NCI-H1105 treated with DMSO at 0.1 percent for 48 hours (cell line): Measurements from ENCODE around the gene ID2.

Source experiments
- DNase-seq: peaks from one replicate; lab custom pipeline; 2025; lab: John Stamatoyannopoulos, UW

ID2 gene

DNA sequence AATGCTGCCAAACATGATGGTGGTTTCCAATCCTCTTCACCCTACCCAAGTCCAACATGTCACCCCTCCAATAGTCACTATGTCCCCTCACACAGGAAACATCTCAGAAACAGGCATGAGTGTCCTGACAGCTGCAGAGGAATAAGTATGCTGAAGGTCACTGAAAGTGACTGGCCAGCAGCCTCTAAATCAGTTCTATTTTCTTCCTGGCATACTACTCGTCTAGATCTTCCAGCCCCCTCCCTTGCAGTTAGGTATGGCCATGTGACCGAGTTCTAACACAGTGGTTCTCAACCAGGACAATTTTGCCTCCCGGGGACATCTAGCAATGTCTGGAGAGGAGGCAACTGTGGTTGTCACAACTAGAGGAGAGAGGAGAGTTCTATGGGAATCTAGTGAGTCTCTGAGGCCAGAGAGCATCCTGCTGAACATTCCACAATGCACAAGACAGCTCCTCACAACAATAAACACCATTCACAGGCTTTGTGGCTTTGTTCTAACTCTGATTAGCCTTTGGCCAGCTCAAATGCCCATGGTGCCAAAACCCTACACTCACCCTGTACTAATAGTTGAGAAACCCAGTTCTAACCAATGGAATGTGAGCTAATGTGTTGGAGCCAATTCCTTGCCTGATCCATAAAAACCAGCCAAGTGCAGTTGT is 12.6 kb upstream of the ID2 start:
- no peak for DNase-seq

DNA sequence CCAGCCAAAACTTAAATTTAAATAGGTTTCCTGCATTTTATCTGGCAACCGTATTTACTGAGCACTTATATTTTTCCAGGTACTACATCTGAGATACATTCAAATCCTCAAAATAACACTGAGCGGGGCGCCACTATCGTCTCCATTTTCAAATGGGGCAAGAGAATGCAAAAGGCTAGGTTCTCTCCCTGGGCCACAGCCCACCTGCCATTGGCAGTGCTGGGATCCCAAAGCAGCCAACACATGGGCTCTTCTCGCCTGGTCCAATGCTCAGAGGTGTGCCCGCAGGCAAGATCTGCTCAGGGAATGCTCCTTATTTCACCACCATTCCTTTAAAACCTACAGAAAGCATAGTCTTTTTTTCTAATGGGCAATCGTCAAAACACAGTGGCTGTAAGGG is 11.3 kb upstream of the ID2 start:
- DNase-seq, result no peak

DNA sequence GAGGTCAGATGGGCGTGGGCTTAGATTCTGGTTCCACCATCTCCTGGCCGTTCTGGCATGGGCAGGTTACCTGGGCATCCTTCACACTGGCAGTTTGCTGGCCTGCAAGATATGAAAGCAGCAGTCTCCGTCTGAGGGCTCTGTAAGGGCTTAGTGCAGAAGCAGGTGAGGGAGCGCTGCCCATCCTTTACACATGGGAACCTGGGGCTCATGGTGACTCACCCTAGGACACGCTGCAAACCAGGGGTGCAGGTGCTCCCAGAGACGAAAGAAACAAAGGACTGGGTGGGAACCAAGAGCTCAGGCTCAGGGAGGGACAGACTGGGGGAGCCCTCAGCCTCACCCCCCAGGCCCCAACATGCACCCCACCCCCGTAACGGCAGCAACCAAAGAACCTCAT is 10.7 kb upstream of the ID2 start:
- no peak for DNase-seq

DNA sequence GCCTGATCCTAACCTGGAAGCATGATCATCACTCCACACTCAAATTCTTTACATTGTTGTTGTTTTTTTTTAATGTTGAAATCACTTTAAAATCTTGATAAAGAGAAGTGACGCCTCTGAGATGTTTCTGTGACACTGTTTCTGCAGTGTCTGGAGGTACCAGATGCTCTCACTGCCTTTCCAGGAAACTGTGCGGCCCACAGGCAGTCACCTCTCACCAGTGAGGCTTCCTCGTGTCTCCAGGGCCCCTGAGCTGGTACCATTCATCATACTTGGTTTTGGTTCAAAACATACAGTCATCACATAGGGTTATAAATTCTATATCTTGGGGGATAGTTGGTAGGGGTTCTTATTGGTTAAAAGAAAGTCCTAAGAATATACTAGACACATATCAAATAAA is 10.1 kb upstream of the ID2 start:
- DNase-seq, result no peak

DNA sequence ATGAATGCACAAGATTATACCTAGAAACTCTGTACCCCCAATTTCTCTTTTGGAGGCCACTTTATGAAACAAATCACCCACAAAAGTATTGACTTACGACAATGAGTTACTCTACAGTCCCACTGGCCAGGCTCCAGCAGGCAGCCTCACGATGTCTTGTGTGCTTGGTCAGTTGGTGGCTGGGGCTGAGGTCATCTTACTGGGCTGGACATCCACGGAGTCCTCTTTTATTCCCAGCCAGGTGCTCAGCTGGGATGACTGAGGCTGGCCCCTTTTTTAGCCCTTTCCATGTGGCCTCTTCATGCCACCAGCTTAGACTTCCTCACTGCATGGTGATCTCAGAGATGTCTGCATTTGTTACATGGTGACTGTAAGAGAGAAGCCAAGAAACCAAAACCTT is 8.9 kb upstream of the ID2 start:
- no peak for DNase-seq

DNA sequence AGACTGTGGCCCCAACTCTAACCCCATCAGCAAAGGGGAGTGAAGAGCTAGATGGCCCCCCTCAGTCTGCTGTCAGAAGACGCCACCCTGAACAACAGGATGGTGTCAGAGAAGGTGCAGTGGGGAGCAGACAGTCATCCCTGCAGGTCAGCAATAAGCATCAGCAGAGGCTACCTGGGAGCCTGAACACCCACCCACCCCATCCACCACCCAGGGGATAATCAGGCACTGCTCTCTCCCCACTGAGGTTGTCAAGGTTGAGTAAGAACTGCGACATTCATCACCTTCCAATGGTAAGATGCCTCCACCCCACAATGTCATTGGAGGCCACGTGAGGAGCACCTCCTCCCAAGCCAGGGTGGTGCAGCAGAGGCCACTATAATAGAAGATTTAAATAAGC is 8.5 kb upstream of the ID2 start:
- no peak for DNase-seq

DNA sequence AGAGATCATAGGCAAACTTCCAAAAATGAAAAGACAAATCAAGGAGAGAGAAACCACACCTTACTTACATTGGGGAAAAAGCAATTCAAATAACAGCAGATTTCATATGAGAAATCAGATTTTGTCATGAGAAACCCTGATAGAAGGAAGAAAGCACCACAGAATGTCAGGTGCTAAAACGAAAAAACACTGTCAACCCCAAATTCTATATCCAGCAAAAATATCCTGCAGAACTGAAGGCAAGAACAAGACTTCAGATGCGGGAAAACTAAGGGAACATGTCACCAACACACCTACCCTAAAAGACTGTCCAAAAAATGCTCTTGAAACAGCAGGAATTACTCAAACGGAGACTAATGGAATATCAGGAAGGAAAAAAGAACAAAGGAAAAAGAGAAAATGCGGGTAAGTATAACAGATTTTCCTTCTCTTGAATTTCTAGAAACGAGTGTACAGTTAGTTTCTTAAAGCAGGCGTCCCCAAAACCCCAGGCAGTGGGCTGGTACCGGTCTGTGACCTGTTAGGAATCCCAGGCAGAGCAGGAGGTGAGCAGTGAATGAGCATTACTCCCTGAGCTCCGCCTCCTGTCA is 7.3 kb upstream of the ID2 start:
- no peak for DNase-seq

DNA sequence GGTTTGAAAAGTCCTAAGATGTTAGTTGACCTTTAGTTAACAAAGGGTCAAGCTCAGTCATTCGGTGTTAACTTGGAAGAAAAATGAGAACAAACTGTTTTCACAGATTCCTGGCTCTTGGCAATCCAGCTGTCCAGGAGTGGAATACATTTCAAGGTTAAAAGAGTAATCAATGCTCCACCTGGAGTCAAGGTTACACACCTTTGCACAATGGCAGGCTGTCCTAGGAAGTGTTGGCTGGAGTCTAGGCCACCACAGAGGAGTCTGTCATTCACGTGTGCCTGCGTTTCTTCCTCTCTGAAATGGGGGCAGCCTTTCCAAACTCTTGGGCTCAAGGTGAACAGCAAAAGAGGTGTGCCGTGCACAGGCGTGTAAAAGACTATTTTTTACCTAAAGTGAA is 6.3 kb upstream of the ID2 start:
- DNase-seq, result no peak

DNA sequence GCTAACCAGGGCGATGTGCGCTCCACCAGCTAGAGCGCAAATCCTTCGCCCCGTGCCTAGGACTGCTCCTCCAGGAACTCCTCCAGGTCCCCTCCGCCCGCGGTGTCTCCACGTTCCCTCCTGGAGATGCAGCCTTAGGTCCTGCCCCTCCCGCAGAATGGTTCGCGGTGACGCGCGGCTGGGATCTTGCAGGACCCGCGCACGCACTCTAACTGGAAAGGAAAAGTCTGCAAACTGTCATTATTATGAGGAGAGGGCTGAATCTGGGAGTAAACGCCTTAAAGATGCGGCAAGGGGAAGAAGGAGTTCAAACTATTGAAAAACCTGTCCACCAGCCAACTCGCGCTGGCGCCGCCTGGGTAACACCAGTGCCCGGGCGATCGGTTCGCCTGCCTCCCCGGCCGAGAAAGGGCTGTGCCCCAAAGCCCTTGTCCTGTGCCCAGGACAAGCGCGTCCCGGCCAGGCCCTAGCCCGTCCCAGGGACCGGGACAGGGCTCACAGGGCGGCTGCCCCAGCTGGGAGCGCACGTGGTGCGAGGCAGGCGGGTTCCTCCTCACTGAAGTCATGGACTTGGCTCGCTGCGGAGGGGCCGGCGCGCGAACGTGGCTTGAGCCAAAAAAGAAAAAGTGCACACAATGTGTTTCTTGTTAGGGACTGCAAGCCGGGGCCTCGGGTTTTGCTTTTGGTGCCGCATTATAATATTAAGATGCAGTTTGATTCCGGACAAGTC is 5.5 kb upstream of the ID2 start:
- DNase-seq, result no peak

DNA sequence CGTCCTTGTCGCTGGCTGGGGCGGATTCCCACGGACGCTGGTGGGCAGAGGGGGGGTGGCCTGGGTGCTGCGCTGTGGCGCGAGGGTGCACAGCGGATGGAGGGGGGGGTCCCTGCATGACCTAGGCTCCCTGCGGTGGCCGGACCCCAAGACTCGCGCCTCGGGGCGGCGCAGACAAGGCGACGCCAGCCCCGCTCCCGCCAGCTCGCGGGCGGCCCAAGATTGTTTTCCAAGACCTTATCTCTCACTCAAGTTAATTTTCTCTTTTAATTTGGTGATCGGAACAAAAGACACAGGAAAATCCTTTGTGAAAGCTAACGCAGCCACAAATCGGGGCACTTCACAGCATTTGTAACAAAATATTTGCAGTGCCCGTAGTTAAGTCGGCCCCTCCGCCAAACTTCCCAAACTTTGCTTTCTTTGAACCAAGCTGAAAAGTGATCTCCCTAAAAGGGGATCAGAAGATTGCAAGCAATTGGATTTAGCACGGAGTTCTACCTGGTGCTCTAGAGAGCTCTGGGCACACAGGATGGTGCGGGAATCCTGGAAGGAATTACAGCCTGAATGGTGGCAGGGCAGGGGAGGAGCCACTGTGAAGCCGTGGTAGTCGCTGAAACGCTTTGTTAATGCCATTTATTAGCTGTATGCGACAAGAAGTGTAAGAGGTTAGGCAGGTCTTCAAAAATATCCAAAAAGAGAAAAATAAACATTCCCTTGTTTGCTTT is 4.8 kb upstream of the ID2 start:
- no peak for DNase-seq

DNA sequence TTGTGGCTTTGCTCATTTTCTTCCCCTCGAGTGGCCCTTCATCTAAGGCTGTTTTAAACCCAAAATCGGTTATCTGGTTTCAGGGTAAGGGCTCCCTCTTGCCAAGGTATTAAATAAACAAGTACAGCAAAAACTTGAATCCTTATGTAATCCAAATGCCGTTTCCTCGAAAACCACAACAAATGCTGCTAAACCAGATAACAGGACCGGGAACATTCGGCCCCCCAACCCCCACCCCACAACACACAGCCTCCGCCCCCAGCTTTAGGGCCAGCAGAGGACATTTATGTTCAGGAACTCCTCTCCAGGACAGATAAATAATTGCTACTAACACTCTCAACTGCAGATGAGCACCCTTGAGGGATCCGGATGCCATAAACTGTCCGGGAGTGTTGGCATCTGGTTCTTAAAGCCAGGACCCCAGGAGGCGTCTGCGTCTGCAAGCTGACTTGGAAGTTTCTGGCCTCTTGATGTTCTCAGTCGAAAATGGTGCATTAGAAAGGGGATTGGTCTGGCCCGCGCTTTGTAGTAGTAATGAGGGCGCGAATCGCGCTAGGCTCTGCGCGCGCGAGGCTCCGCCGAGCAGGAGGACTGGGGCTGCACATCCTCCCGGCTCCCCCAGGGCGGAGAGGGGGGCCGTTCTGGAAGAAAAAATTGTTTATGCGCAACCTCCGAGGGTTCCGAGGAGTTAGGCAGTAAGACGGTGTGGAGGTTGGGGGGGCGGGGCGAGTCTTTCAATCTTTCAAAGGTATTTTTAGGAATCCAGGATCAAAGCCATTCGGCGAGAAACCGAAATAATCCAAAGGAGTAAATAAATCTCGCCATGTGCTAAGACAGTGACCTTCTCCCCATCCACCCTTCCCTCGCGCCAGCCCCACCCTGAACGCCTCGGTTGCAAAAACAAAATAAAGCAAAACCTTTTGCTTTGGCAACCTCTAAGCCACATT is 3.9 kb upstream of the ID2 start:
- DNase-seq, result peak; percentile 90

DNA sequence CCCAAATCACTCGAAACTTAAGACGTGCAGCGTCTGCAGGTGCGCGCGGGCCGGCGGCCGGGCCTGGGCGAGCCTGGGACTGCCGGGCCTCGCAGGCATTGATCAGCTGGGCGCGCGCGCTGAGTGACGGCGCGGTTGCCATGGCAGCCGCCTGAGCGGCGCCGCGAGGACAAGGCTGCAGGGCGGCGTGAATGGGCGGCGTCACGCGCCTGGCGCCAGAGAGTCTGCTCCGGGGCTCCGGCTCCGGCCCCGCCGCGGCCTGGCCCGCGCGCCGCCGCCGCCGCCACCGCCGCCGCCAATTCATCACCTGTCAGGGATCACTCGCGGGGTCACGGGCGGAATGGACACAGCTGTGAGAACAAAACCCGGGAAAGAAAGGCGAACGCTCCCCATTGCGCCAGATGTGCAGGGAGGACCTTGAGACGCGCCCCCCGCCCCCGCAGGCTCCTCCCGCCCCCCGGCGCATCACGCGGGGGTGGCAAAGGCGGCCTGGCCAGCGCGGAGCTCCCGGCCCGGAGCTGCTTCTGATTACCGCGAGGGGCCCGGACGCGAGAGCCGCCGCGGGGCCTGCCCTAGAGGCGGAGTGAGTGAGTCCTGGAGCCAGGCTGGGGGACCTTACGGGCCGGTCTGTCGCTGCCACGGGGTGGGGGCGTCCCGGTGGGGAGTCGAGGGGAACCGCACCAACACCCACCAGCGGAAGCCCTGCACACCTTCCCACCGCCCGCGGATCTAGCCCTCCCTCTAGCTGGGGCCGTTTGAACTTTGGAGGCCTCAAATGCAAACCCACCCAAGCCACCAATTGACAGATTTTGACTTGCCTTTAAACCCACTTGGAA is 2.9 kb upstream of the ID2 start:
- DNase-seq, result peak; percentile 94

DNA sequence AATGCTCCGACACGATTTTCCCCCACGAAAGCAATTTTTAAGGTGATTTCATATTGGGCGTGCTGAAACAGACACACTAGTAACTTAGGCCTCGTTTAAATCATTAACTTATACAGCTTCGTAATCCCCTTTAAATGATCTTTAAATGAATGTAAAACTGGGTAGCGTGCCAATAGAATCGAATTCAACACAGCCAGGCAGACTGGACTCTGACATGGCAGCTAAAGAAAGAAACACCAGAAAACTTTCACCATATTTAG is 2.4 kb upstream of the ID2 start:
- DNase-seq, result no peak

DNA sequence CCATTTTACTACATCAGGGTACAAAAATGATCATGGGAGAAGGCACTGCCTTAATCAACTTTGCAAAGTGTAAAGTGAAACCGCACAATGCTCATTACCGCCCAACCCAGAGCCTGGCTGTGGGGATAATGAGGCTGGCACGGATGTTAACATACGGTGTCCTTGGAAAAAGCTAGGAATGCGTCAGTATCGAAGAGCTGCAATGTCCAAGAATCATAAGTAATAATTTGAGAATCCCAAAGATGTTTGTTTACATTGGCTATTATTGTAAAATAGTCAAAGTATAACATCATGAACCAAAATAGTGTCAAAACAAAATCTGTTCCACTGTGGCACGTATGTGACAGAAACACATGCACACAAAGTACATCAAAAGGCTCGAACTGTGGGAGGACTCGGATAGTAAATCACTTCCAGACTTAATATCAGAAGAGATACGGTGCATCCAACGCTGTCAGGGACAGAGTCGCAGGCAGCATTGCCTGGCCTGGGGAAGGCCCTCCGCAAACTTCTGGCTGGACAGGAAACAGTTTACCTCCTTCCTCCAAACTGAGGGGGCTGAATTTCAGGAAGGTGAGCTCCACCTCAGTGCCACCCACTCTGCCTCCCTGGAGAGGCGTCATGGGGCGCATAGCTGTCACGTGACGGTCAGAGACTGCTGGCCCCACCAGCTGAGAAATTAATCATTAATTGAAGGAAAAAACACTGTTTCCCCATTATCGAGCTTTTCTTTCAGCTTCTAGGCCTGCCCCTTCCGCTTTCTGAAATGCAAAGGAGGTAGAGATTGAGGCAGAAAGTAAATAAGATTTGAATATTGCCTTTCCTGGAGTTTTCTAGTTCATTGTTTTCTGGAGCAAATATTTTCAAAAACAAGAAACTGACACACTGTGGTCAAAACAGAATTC is 1.8 kb upstream of the ID2 start:
- DNase-seq, result peak; percentile 86

DNA sequence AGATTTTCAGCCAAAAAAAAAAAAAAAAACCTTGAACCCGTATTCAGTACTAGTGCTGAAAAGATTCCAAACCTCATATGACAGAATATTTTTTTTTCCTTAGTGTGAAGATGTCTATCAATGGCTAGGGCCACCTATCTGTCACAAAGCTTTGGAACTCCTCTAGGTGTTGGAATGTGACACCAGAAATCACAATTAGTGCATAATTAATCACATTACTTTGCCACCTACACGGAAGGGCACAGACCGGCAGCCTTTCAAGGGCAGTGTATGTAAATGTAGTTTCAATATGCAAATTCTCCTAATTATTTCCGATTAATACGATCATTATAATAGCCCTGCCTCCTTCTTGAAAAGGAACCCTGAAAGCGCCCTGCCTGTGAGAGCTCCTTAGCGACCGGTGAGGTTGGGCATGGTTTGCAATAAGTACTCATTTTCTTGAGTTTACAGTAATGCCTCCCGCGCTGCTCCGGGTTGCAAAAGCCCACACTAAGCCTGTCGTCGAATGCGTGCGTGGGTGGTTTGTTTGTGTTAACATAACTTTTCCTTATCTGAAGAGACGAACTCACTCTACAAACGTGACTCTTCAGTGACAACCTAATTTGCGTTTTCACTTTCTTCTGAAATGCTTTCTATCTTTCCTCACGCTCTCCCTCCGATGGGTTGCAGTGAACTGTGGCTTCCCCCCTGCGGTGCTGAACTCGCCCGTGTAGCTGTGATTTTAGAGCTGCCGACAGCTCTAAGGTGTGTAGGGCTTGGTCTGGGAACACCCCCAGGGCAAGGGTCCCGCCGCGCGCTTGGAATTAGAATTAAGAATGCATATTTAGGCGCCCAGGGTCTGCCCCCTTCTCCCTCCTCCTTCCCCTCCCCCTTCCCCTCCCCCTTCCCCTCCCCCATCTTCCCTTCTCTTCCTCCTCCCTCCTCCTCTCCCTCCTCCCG is 765 bp upstream of the ID2 start:
- peak; percentile 83 for DNase-seq

DNA sequence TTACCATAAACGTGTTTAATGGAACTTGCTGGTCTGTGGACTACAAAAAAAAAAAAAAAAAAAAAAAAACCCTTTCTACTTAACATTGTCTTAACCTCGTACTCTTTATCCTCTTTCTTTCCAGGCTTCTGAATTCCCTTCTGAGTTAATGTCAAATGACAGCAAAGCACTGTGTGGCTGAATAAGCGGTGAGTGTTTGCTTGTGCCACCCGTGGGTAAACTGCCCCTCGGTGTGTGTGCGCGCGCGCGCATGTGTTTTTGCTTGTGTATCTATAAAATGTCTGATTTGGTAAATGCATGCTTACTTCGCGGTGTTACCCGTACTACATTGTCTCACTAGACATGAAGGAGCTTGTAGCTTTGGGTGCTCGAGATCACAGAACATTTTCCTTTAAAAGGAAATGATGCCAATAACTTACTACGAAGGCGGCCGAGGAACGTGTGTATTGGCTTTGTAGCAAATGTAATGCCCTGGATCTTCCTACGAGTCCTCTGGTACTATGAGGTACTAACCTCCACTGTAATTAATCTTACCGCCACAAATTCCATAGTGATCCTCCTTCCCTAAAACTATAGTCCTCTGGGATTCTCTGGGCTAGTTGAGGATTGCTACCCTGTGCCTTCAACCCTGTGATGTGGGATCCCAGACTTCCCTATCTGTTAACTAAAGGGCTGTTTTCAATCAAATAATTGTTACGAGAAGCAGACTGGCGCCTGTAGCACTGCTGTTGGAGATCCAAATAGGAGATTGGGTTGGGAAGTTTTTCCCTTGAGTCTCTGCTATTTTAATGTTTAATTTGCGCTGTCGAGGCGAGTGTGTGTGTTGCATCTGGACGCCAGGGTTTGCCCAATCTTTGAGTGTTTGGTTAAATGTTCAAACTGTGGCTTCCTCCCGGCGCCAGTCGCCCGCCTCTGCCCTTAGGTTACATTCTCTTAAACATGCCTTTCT is 1.1 kb downstream of the ID2 start:
- DNase-seq, result peak; percentile 66

DNA sequence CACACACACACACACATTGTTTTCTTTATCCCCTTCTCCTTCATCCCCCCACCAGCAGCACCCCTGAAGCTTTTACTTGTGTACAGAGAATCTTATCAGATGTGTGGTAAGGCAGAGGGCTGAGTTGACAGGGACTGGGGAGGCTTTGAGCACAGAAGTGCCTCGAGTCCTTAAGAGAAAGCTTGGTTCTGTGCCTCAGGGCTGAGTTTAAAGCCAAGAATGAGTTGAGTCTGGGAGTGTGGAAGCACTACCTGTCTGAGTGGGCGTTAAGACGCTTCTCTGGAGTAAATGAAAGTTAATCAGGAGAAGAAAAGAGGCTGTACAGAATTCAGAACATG is 2.7 kb downstream of the ID2 start:
- no peak for DNase-seq
